GM12801 (cell line): ENCODE measurements around the gene GABRR3.

ENCODE experiments used
- CTCF ChIP-seq: IDR thresholded peaks from one replicate; pipeline ENCODE4 v1.5.1; 2011; ENCODE audit warnings: control low read depth; ENCODE audit not compliant: insufficient read length; ENCODE audit errors: extremely low read depth

The GABRR3 gene

GRCh38 chr3:98032904-98033303 lies 2.2 kb downstream of the GABRR3 start:
- no peak for TF ChIP-seq CTCF

GRCh38 chr3:98032265-98032664 lies 2.9 kb downstream of the GABRR3 start:
- no peak for TF ChIP-seq CTCF

DNA sequence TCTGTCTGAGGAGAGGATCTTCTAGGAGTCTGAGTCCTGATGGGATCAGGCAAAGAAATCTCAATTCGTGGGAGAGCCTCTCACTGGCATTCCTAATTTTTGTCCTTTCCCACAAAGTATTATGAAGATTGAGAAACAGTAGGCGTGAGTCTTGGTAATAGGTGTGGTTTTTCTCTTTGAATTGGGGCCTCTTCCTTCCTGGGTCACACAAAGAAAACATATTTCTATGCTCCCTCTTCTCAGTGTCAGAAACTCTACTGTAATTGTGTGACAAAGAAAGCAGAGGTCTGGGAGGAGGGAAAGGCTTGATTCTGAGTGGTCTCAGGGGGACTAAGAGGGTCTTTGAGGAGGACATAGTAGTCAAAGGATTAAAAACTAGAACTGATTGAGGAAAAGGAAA lies 6.0 kb downstream of the GABRR3 start:
- TF ChIP-seq CTCF, result no peak

DNA sequence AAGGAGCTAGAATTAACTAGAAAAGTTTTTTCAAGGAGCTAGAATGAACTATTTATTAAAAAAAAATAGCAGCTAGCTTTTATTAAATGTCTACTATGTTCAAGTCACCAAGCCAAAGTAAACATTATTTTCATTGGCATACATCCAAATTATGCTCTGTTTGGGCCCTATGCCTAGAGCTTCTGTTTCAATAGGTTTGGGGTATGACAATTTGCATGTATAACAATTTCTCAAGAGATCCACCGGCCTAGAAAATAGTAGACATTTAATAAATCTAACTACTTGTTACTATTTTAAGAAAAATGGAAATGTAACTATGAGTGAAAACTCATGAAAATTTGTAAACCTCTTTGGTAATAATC lies 8.0 kb downstream of the GABRR3 start:
- TF ChIP-seq CTCF, result no peak

DNA sequence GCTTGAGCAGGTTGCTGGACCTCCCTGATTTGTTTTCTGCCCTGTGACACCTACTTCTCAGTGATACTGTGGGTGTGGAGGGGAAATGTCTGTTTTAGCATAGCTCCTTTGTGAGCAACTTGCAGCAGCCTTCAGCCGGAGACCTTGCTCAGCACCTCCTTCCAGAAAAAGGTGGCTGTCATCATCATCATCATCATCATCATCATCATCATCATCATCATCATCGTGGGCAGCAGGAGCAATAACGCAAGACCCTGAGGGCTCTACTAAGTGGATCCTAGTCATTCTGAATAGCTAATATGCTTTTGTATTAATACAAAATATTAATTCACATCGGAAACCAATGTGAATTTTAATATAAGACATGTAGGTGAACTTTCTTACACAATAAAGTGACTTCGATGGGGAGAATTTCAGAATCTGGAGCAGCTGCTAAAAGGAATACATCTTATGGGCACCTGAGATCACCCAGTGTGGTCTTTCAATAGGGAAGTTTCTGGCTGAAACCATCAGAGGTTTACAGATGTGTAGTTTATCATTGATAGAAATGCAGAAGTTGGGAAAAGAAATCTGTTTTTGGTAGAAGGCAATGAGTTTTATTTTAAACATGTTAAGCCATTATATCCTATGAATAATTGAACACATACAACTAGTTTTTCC lies 8.6 kb downstream of the GABRR3 start:
- no peak for TF ChIP-seq CTCF

- TF ChIP-seq CTCF, result no peak
These were observed 9.6 kb downstream of the GABRR3 start for GRCh38 chr3:98025392-98025945.

DNA sequence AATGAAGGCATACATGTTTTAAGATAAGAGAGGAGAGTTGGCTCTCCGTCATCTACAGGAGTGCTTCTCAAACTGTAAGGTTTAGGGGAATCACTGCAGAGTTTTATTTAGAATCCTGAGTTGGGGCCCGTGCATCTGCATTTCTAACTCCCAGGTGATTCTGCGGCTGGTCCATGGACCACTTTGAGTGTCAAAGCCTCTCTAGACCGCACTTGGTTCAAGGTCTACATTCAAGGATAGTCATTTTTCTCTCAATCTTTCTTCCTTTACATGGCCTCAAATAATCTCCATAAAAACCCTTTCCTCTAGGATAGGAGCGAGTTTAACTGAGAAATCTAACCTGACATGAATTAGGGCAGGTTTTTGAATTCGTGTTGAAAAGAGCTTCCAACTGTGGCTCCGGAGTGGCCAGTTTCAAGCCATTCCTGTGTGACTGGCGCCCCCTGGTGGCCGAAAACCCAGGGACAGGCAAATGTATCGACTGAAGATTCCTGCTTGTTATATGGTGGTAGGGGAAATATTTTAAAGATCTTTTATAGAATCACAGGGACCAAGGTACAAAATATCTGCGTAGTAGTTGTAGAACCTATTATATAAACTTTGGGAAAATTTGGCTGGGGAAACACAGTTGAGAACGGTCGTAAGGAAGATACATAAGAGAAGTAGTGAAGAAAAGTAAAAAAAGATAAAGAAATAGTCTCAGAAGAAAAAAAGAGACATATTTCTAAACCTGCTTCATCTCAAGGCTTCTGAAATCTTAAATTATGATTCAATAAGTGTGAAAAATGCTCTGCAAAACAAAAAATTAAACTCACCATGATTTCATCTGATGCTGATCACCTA lies 11.9 kb downstream of the GABRR3 start:
- peak; percentile 24 for TF ChIP-seq CTCF
